HEK293 (cell line): Measurements from ENCODE around the gene GRM2.
A peak's percentile ranks its signal among the peaks of the same experiment; 100 is the strongest.

Experiments used
- IKZF3 ChIP-seq: fragments of 450-650 bp; IDR thresholded peaks from 2 replicates; pipeline ENCODE4 v1.5.0; 2018; ENCODE audit warnings: missing biosample characterization, mild to moderate bottlenecking, missing genetic modification characterization, moderate library complexity
- RBAK ChIP-seq: fragments of 450-650 bp; formaldehyde crosslinking; IDR thresholded peaks from 2 replicates; pipeline ENCODE4 v1.5.1; 2016; ENCODE audit warnings: missing biosample characterization, missing genetic modification characterization
- REST ChIP-seq: fragments of 450-650 bp; formaldehyde crosslinking; IDR thresholded peaks from 2 replicates; pipeline ENCODE4 v1.5.1; 2016; ENCODE audit warnings: missing biosample characterization, missing genetic modification characterization
- SCRT2 ChIP-seq: fragments of 450-650 bp; formaldehyde crosslinking; IDR thresholded peaks from 2 replicates; pipeline ENCODE4 v1.5.1; 2016; ENCODE audit warnings: missing biosample characterization, missing genetic modification characterization
- SETDB1 ChIP-seq: IDR thresholded peaks from one replicate; pipeline ENCODE4 v1.6.1; 2017; ENCODE audit warnings: mild to moderate bottlenecking, low read length, moderate library complexity, mixed read lengths; ENCODE audit not compliant: insufficient read length
- ZBTB17 ChIP-seq: fragments of 450-650 bp; formaldehyde crosslinking; IDR thresholded peaks from 2 replicates; pipeline ENCODE4 v1.5.1; 2016; ENCODE audit warnings: missing biosample characterization, missing genetic modification characterization
- ZBTB49 ChIP-seq: fragments of 450-650 bp; formaldehyde crosslinking; IDR thresholded peaks from 2 replicates; pipeline ENCODE4 v1.5.1; 2016; ENCODE audit warnings: missing biosample characterization, missing genetic modification characterization, low read depth
- ZBTB7A ChIP-seq: fragments of 450-650 bp; formaldehyde crosslinking; IDR thresholded peaks from 2 replicates; pipeline ENCODE4 v1.5.1; 2016; ENCODE audit warnings: low read depth, missing biosample characterization, missing genetic modification characterization
- ZNF202 ChIP-seq: fragments of 450-650 bp; formaldehyde crosslinking; IDR thresholded peaks from 2 replicates; pipeline ENCODE4 v1.5.1; 2016; ENCODE audit warnings: missing biosample characterization, missing genetic modification characterization, borderline replicate concordance
- ZNF26 ChIP-seq: fragments of 450-650 bp; formaldehyde crosslinking; IDR thresholded peaks from 2 replicates; pipeline ENCODE4 v1.5.1; 2016; ENCODE audit warnings: missing biosample characterization, missing genetic modification characterization
- ZNF266 ChIP-seq: fragments of 450-650 bp; formaldehyde crosslinking; IDR thresholded peaks from 2 replicates; pipeline ENCODE4 v1.5.1; 2016; ENCODE audit warnings: missing biosample characterization, missing genetic modification characterization, low read depth
- ZNF335 ChIP-seq: fragments of 450-650 bp; formaldehyde crosslinking; conservative IDR thresholded peaks from 2 replicates; pipeline ENCODE4 v1.5.1; 2016; ENCODE audit warnings: missing biosample characterization, missing genetic modification characterization
- ZNF362 ChIP-seq: fragments of 450-650 bp; formaldehyde crosslinking; IDR thresholded peaks from 2 replicates; pipeline ENCODE4 v1.5.1; 2016; ENCODE audit warnings: missing biosample characterization, missing genetic modification characterization
- ZNF37A ChIP-seq: fragments of 450-650 bp; IDR thresholded peaks from 2 replicates; pipeline ENCODE4 v1.5.1; 2018; ENCODE audit warnings: missing biosample characterization, missing genetic modification characterization
- ZNF426 ChIP-seq: fragments of 450-650 bp; formaldehyde crosslinking; IDR thresholded peaks from 2 replicates; pipeline ENCODE4 v1.5.1; 2017; ENCODE audit warnings: missing biosample characterization, missing genetic modification characterization, mild to moderate bottlenecking, inconsistent platforms, moderate library complexity
- ZNF571 ChIP-seq: fragments of 450-650 bp; formaldehyde crosslinking; IDR thresholded peaks from 2 replicates; pipeline ENCODE4 v1.5.0; 2017; ENCODE audit warnings: missing biosample characterization, missing genetic modification characterization
- ZNF645 ChIP-seq: fragments of 450-650 bp; formaldehyde crosslinking; IDR thresholded peaks from 2 replicates; pipeline ENCODE4; 2016; ENCODE audit warnings: missing biosample characterization, missing genetic modification characterization
- ZNF692 ChIP-seq: fragments of 450-650 bp; formaldehyde crosslinking; IDR thresholded peaks from 2 replicates; pipeline ENCODE4 v1.5.1; 2016; ENCODE audit warnings: missing biosample characterization, missing genetic modification characterization
- ZNF704 ChIP-seq: fragments of 450-650 bp; formaldehyde crosslinking; IDR thresholded peaks from 2 replicates; pipeline ENCODE4 v1.5.1; 2016; ENCODE audit warnings: missing biosample characterization, missing genetic modification characterization
- ZNF707 ChIP-seq: fragments of 450-650 bp; formaldehyde crosslinking; IDR thresholded peaks from 2 replicates; pipeline ENCODE4 v1.5.1; 2016; ENCODE audit warnings: missing biosample characterization, missing genetic modification characterization
- ZNF776 ChIP-seq: fragments of 450-650 bp; formaldehyde crosslinking; IDR thresholded peaks from 2 replicates; pipeline ENCODE4 v1.5.0; 2017; ENCODE audit warnings: missing biosample characterization, missing genetic modification characterization, borderline replicate concordance
- ZNF777 ChIP-seq: fragments of 450-650 bp; formaldehyde crosslinking; IDR thresholded peaks from 2 replicates; pipeline ENCODE4 v1.5.1; 2017; ENCODE audit warnings: missing biosample characterization, missing genetic modification characterization, borderline replicate concordance
- ZNF785 ChIP-seq: fragments of 450-650 bp; formaldehyde crosslinking; IDR thresholded peaks from 2 replicates; pipeline ENCODE4 v1.5.1; 2016; ENCODE audit warnings: missing biosample characterization, missing genetic modification characterization
- ZNF830 ChIP-seq: fragments of 450-650 bp; IDR thresholded peaks from 2 replicates; pipeline ENCODE4 v1.5.0; 2018; ENCODE audit warnings: missing biosample characterization, missing genetic modification characterization, low read depth, mild to moderate bottlenecking, moderate library complexity
- ZNF837 ChIP-seq: fragments of 450-650 bp; formaldehyde crosslinking; IDR thresholded peaks from 2 replicates; pipeline ENCODE4 v1.5.1; 2016; ENCODE audit warnings: missing biosample characterization, missing genetic modification characterization
- ZSCAN23 ChIP-seq: fragments of 450-650 bp; formaldehyde crosslinking; IDR thresholded peaks from 2 replicates; pipeline ENCODE4 v1.5.1; 2016; ENCODE audit warnings: missing biosample characterization, missing genetic modification characterization

The GRM2 gene

GRCh38 chr3:51706788-51707731, at the start of gene GRM2 (continued):
- no peak for TF ChIP-seq ZNF26 (tag by site-specific recombination)
- TF ChIP-seq SCRT2 (tag by site-specific recombination), result no peak
- no peak for TF ChIP-seq SETDB1
- TF ChIP-seq RBAK (tag by site-specific recombination), result no peak
- no peak for TF ChIP-seq ZNF362 (tag by site-specific recombination)
- TF ChIP-seq ZNF571, result no peak
- peak; percentile 65 for TF ChIP-seq ZBTB17 (tag by site-specific recombination)
- TF ChIP-seq ZNF830, result no peak
- no peak for TF ChIP-seq ZSCAN23
- no peak for TF ChIP-seq ZNF704
- TF ChIP-seq ZNF335 (tag by site-specific recombination), result peak; percentile 88
- no peak for TF ChIP-seq ZBTB49
- no peak for TF ChIP-seq ZNF645
- no peak for TF ChIP-seq ZNF707 (tag by site-specific recombination)
- TF ChIP-seq ZNF776 (tag by site-specific recombination), result no peak
- peak; percentile 70; the same call in 1 of the 2 replicates for TF ChIP-seq IKZF3 (tag by site-specific recombination)
- TF ChIP-seq ZNF37A (tag by site-specific recombination), result no peak
- TF ChIP-seq ZNF202, result no peak
- TF ChIP-seq REST (tag by site-specific recombination), result peak; percentile 92
- TF ChIP-seq ZNF785 (tag by site-specific recombination), result no peak
- no peak for TF ChIP-seq ZNF692
- no peak for TF ChIP-seq ZNF266 (tag by site-specific recombination)
- TF ChIP-seq ZNF426 (tag by site-specific recombination), result no peak
- TF ChIP-seq ZNF777 (tag by site-specific recombination), result no peak
- TF ChIP-seq ZNF837 (tag by site-specific recombination), result no peak
- no peak for TF ChIP-seq ZBTB7A (tag by site-specific recombination)
